ENCODE data around the gene NRDE2.

Gene NRDE2

GRCh38 chr14:90295870-90296516 lies 35.7 kb downstream of the NRDE2 start:
- DNase-seq: peak; percentile 87

GRCh38 chr14:90294872-90295271 lies 36.9 kb downstream of the NRDE2 start:
- peak; percentile 82 to 88 for DNase-seq

- DNase-seq: peak; percentile 29 to 34
Measured at GRCh38 chr14:90293766-90294730, 37.7 kb downstream of the NRDE2 start.

GRCh38 chr14:90291699-90292098 lies 40.0 kb downstream of the NRDE2 start:
- DNase-seq: no peak

- no peak for DNase-seq
Measured at GRCh38 chr14:90290337-90291011, 41.3 kb downstream of the NRDE2 start.

- no peak for DNase-seq
Measured at GRCh38 chr14:90288651-90289355, 42.9 kb downstream of the NRDE2 start.

- DNase-seq: no peak
Measured at GRCh38 chr14:90287791-90288190, 44.0 kb downstream of the NRDE2 start.

GRCh38 chr14:90281756-90282155 lies 50.0 kb downstream of the NRDE2 start:
- no peak for DNase-seq

GRCh38 chr14:90281261-90281660 lies 50.5 kb downstream of the NRDE2 start:
- DNase-seq: no peak

GRCh38 chr14:90280096-90280495 lies 51.6 kb downstream of the NRDE2 start:
- DNase-seq: no peak

GRCh38 chr14:90278199-90279175 lies 53.3 kb downstream of the NRDE2 start:
- no peak for DNase-seq

- DNase-seq: no peak
Measured at GRCh38 chr14:90277581-90278198, 54.1 kb downstream of the NRDE2 start.

GRCh38 chr14:90276646-90277367 lies 54.9 kb downstream of the NRDE2 start:
- DNase-seq: peak; percentile 92 to 97

GRCh38 chr14:90275820-90276219 lies 55.9 kb downstream of the NRDE2 start:
- peak in 1 of 2 donors; percentile 71 for DNase-seq

- no peak for DNase-seq
Measured at GRCh38 chr14:90275458-90275814, 56.3 kb downstream of the NRDE2 start.

GRCh38 chr14:90274808-90275457 lies 56.8 kb downstream of the NRDE2 start:
- DNase-seq: peak; percentile 79 to 89

- DNase-seq: no peak
Measured at GRCh38 chr14:90274019-90274418, 57.7 kb downstream of the NRDE2 start.

- DNase-seq: no peak
Measured at GRCh38 chr14:90273532-90273931, 58.2 kb downstream of the NRDE2 start.

GRCh38 chr14:90272523-90272922 lies 59.2 kb downstream of the NRDE2 start:
- DNase-seq: peak; percentile 81 to 94

GRCh38 chr14:90268420-90268819 lies 63.3 kb downstream of the NRDE2 start:
- DNase-seq: no peak
